Nephron (organoid): Measurements from ENCODE around the gene DTL.

Experiments
- H3K27ac Mint-ChIP-seq, 3 experiments: 2 replicates each; pipeline ENCODE4 v1.8.0; 2020; ENCODE audit warnings: mixed read lengths in 3 of 3, mild to moderate bottlenecking in 2 of 3, moderate library complexity in 1 of 3
- H3K27me3 Mint-ChIP-seq: 2 replicates; pipeline ENCODE4 v1.8.0; 2021; ENCODE audit warnings: low read depth, mild to moderate bottlenecking, moderate library complexity, mixed read lengths
- H3K36me3 Mint-ChIP-seq: 2 replicates; pipeline ENCODE4 v1.8.0; 2020; ENCODE audit warnings: low read depth, mixed read lengths
- H3K4me1 Mint-ChIP-seq: 2 replicates; pipeline ENCODE4 v1.8.0; 2020; ENCODE audit warnings: mixed read lengths
- H3K4me3 Mint-ChIP-seq, 3 experiments: 2 replicates each; pipeline ENCODE4 v1.8.0; 2020; ENCODE audit warnings: mild to moderate bottlenecking in 3 of 3, mixed read lengths in 3 of 3, moderate library complexity in 2 of 3
- H3K9me3 Mint-ChIP-seq: 2 replicates; pipeline ENCODE4 v1.8.0; 2020; ENCODE audit warnings: mixed read lengths
- TF ChIP-seq, protein P1 (sequence below), 3 experiments: fragments of 200-600 bp; sonication (generic); IDR thresholded peaks; one replicate each; pipeline ENCODE4 v1.5.0; 2021; ENCODE audit warnings: antibody characterized with exemption in 3 of 3; ENCODE audit not compliant: unreplicated experiment in 3 of 3

DTL gene

DNA sequence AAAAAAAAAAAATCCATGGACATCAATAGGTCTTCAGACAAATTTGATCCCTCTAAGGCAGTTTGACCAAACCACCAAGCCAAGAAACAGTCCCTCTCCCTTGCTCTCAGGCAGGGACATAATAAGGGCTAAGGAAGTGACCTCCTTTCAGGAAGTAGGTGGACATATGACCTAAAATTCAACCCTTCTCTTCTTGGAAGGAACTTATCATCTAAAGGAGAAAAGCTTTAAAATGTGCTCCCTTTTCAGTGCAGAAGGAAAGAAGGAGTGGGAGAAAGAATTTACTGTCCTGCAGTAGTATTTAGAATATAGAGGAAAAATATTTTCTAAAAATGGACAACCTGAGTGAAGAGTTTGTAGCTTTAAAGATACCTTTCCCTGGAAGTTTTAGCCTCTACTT lies 118.1 kb downstream of the DTL start:
- Mint-ChIP-seq H3K4me3 (no peak overlapping the region), H3K9me3 (peaks cover 3% of the 10 kb centered on the region), H3K4me1 (no peaks in the 10 kb centered on the region), H3K36me3 (no peaks in the 10 kb centered on the region), H3K27ac (no peak overlapping the region), H3K27me3 (peaks cover 4% of the 10 kb centered on the region)
- TF ChIP-seq, protein P1, sequence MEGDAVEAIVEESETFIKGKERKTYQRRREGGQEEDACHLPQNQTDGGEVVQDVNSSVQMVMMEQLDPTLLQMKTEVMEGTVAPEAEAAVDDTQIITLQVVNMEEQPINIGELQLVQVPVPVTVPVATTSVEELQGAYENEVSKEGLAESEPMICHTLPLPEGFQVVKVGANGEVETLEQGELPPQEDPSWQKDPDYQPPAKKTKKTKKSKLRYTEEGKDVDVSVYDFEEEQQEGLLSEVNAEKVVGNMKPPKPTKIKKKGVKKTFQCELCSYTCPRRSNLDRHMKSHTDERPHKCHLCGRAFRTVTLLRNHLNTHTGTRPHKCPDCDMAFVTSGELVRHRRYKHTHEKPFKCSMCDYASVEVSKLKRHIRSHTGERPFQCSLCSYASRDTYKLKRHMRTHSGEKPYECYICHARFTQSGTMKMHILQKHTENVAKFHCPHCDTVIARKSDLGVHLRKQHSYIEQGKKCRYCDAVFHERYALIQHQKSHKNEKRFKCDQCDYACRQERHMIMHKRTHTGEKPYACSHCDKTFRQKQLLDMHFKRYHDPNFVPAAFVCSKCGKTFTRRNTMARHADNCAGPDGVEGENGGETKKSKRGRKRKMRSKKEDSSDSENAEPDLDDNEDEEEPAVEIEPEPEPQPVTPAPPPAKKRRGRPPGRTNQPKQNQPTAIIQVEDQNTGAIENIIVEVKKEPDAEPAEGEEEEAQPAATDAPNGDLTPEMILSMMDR (IDR thresholded peaks at IDR 0.05; ENCODE audit: unreplicated experiment in 3 of 3), result no peak
